ENCODE results near the gene CFAP107. TPM values are rescaled to one million over a fixed set of nuclear protein-coding genes. Genes with fewer than 3 reads are reported as not detected.

The CFAP107 gene
- total RNA-seq, 1 donor from 2014 or later = not detected

DNA sequence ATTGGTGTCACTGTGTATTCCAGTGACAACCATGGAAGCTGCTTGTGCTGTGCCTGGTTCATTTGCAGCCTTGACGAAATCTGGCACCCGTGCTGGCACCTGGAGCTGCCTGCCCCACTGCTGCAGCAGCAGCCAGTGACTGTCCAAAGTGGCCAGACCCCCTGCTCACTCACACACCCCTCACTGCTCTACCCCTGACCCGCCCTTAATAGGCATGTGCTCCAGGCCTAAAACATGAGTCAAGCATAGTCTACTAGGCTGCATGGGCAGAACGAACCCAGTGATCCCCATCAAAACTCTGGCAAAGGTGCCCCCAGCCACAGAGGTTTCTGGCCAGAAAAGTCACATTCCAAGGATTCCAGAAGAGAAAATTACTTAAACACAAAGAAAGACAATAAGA, 52.9 kb downstream of the CFAP107 start:
- Mint-ChIP-seq H3K9me3 (no peaks in the 10 kb centered on the region), H3K36me3 (ENCODE audit: low read depth) (no peaks in the 10 kb centered on the region), H3K27me3 (peaks cover 3% of the 10 kb centered on the region), H3K27ac (no peak overlapping the region), H3K4me3 (no peak overlapping the region), H3K4me1 (no peaks in the 10 kb centered on the region)
- no peak for ATAC-seq (ENCODE audit: low read depth)
- CTCF ChIA-PET = no interaction called here
- TF ChIP-seq, protein P1, sequence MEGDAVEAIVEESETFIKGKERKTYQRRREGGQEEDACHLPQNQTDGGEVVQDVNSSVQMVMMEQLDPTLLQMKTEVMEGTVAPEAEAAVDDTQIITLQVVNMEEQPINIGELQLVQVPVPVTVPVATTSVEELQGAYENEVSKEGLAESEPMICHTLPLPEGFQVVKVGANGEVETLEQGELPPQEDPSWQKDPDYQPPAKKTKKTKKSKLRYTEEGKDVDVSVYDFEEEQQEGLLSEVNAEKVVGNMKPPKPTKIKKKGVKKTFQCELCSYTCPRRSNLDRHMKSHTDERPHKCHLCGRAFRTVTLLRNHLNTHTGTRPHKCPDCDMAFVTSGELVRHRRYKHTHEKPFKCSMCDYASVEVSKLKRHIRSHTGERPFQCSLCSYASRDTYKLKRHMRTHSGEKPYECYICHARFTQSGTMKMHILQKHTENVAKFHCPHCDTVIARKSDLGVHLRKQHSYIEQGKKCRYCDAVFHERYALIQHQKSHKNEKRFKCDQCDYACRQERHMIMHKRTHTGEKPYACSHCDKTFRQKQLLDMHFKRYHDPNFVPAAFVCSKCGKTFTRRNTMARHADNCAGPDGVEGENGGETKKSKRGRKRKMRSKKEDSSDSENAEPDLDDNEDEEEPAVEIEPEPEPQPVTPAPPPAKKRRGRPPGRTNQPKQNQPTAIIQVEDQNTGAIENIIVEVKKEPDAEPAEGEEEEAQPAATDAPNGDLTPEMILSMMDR (IDR thresholded peaks at IDR 0.05) = no peak
- POLR2A ChIA-PET = no interaction called here
- intact Hi-C loops (cut with micrococcal nuclease) = no loop called here
- no peak for DNase-seq

DNA sequence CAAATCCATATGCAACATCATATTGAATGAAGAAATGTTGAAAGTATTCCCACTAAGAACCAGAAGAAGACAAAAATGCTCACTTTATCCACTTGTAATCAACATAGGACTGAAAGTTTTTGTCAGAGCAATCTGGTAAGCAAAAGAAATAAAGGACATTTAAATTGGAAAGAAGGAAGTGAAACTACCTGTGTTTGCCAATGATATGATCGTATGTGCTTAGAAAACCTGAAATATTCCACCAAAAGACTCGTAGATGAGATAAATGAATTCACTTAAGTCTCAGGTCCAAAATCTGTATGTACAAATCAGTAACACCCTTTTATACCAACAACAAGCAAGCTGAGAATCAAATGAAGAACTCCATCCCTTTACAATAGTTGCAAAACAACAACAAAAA, 53.7 kb downstream of the CFAP107 start:
- DNase-seq = no peak
- TF ChIP-seq, protein P1 (IDR thresholded peaks at IDR 0.05) = no peak
- Mint-ChIP-seq H3K36me3 (ENCODE audit: low read depth) (no peaks in the 10 kb centered on the region), H3K27ac (no peak overlapping the region), H3K9me3 (peaks cover 5% of the 10 kb centered on the region), H3K27me3 (peaks cover 3% of the 10 kb centered on the region), H3K4me3 (no peak overlapping the region), H3K4me1 (no peaks in the 10 kb centered on the region)
- CTCF ChIA-PET = no interaction called here
- ATAC-seq (ENCODE audit: low read depth) = no peak
- intact Hi-C loops (cut with micrococcal nuclease) = no loop called here
- POLR2A ChIA-PET = no interaction called here

DNA sequence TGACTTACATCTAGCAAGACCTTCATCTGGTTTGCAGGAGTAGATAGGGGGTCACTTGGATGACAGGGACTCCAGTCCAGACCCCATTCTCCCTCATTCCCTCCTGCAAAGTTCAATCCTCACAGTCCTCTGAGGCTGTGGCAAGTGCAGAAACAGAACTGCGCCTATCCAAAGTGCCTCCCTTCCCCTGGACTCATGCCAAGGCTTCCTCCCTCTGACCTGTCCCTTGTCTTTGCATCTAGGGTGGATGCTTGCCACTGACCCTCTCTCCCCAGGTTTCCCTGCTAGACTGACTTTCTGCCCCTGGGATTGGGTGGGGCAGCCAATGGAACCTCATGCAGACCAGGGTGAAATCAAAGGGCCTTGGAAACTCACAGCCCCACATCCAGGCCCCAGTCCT, 63.9 kb downstream of the CFAP107 start:
- ChIA-PET CTCF (no interaction called here), POLR2A (no interaction called here)
- TF ChIP-seq, protein P1 (IDR thresholded peaks at IDR 0.05) = no peak
- H3K4me1 Mint-ChIP-seq = no peaks in the 10 kb centered on the region
- H3K9me3 Mint-ChIP-seq = peaks cover 7% of the 10 kb centered on the region
- intact Hi-C loops (cut with micrococcal nuclease) = no loop called here
- H3K4me3 Mint-ChIP-seq = no peak overlapping the region
- no peak for ATAC-seq (ENCODE audit: low read depth)
- H3K27me3 Mint-ChIP-seq = peaks cover 17% of the 10 kb centered on the region
- H3K27ac Mint-ChIP-seq = no peak overlapping the region
- no peak for DNase-seq
- H3K36me3 Mint-ChIP-seq (ENCODE audit: low read depth) = no peaks in the 10 kb centered on the region

DNA sequence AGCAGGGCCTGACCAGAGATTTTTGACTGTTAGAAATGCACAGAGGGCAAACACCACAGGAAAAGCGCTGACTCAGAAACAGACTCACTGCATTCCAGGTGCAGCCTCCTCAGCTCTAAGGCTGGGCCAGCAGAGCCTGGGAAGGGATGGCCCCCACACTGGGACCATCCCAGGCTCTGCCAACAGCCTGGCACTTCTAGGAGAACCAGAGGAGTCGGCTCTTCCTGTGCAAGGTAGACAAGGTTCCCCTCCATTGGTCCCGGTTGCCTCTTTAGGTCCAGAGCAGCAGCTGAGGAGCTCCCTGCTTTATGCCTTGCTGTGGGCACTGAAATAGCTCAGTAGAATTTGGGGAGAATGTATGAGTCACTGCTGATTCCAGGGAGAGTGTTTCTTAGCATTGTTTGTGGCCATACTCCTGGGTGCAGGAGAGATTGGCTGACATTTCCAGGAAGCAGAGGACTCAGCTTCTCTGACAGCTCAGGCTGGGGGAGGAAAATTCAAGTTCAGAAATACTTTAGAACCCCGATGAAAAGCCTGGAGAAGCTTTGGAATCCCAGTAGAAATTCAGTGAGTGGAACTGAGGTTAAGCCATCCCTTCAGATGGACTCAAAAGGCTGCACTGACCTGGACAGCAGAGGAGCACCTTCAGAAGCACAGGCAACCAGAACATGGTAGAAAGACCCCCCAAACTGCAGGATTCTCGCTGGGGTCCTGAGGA, 64.8 kb downstream of the CFAP107 start:
- no peak for ATAC-seq (ENCODE audit: low read depth)
- H3K27me3 Mint-ChIP-seq = peaks cover 17% of the 10 kb centered on the region
- H3K4me1 Mint-ChIP-seq = no peaks in the 10 kb centered on the region
- ChIA-PET POLR2A (no interaction called here), CTCF (no interaction called here)
- H3K9me3 Mint-ChIP-seq = peaks cover 3% of the 10 kb centered on the region
- no peak overlapping the region for H3K4me3 Mint-ChIP-seq
- H3K36me3 Mint-ChIP-seq (ENCODE audit: low read depth) = no peaks in the 10 kb centered on the region
- TF ChIP-seq, protein P1 (IDR thresholded peaks at IDR 0.05) = no peak
- no peak for DNase-seq
- no peak overlapping the region for H3K27ac Mint-ChIP-seq
- intact Hi-C loops (cut with micrococcal nuclease) = no loop called here

DNA sequence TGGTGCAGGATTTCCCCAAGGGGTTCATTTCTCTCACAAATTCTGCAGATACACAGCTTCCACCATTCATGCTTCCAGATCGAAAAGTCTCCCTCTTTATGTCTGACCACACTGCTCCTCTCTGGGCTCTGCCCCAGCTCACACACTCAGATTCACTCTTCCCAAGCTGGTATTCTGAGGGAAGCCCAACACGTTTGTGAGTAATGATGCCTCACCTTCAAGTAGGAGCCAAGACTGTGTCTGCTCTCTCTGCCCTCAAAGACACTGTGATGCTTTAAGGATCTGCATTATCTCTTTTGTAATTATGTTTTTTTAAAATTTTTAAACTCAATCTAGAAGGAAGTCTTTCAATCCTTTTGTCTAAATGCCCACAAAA, 65.4 kb downstream of the CFAP107 start:
- ATAC-seq (ENCODE audit: low read depth) (no peak), DNase-seq (no peak)
- no peaks in the 10 kb centered on the region for H3K4me1 Mint-ChIP-seq
- peaks cover 17% of the 10 kb centered on the region for H3K27me3 Mint-ChIP-seq
- intact Hi-C loops (cut with micrococcal nuclease) = no loop called here
- POLR2A ChIA-PET = no interaction called here
- H3K4me3 Mint-ChIP-seq = no peak overlapping the region
- CTCF ChIA-PET = no interaction called here
- peaks cover 3% of the 10 kb centered on the region for H3K9me3 Mint-ChIP-seq
- H3K36me3 Mint-ChIP-seq (ENCODE audit: low read depth) = no peaks in the 10 kb centered on the region
- TF ChIP-seq, protein P1 (IDR thresholded peaks at IDR 0.05) = no peak
- H3K27ac Mint-ChIP-seq = no peak overlapping the region

Other genes with a start within 250 kb of the CFAP107 start
- gene DHRS3, start 128.0 kb upstream of the CFAP107 start, total RNA-seq = 0.39 and 1.8 TPM in 2 replicates
- gene AADACL4, start 102.1 kb upstream of the CFAP107 start, total RNA-seq = not detected in 2 replicates
- not detected in 2 replicates for gene AADACL3, start 30.1 kb upstream of the CFAP107 start, total RNA-seq
- gene PRAMEF12, start 27.5 kb downstream of the CFAP107 start, total RNA-seq = not detected in 2 replicates
- not detected in 2 replicates for gene PRAMEF1, start 45.2 kb downstream of the CFAP107 start, total RNA-seq
- not detected in 2 replicates for gene PRAMEF11, start 85.2 kb downstream of the CFAP107 start, total RNA-seq
- gene HNRNPCL1, start 102.5 kb downstream of the CFAP107 start, total RNA-seq = not detected in 2 replicates
- gene PRAMEF2, start 110.9 kb downstream of the CFAP107 start, total RNA-seq = not detected in 2 replicates
- not detected in 2 replicates for gene PRAMEF4, start 140.0 kb downstream of the CFAP107 start, total RNA-seq
- not detected in 2 replicates for gene PRAMEF10, start 152.1 kb downstream of the CFAP107 start, total RNA-seq
- not detected in 2 replicates for gene PRAMEF7, start 170.4 kb downstream of the CFAP107 start, total RNA-seq
- gene PRAMEF6, start 201.4 kb downstream of the CFAP107 start, total RNA-seq = not detected in 2 replicates

All from activated B cell treated with CpG ODN at 0.5 μM for 24 hours (primary cell).